Measurements from ENCODE around the gene IPCEF1. TPM values are rescaled to one million over a fixed set of nuclear protein-coding genes. Genes with fewer than 3 reads are reported as not detected.
"Not testable (repeated sequence)": the region's sequence is repeated elsewhere in the genome, so short reads cannot be mapped to it uniquely, and the experiment has no call there.

Gene IPCEF1
- polyA plus RNA-seq, 1 donor (not counting 4 experiments of a cell fraction or from before 2014, with no cell fraction given), result 0.21 TPM

- no peaks in the 10 kb centered on the region for H3K27me3 ChIP-seq (ENCODE audit: control insufficient read depth, extremely low read depth, insufficient read depth, low read length)
- no peak overlapping the region for H2AFZ ChIP-seq (ENCODE audit: control insufficient read depth, low read length)
- no peak overlapping the region for H3K9ac ChIP-seq (ENCODE audit: control insufficient read depth, extremely low read depth, insufficient read depth, low read length)
- H3K4me1 ChIP-seq (ENCODE audit: control insufficient read depth, extremely low read depth, insufficient read depth, low read length), result peaks cover 2% of the 10 kb centered on the region
- no peaks in the 10 kb centered on the region for H3K9me3 ChIP-seq (ENCODE audit: control insufficient read depth, low read depth, low read length)
- no peaks in the 10 kb centered on the region for H3K79me2 ChIP-seq (ENCODE audit: control insufficient read depth, insufficient read depth, low read length)
- FAIRE-seq (no peak), DNase-seq (ENCODE audit: low read depth, low spot score) (no peak)
- no peaks in the 10 kb centered on the region for H3K36me3 ChIP-seq (ENCODE audit: control insufficient read depth in 2 of 2, extremely low read depth in 1 of 2, insufficient read depth in 2 of 2, low read length in 2 of 2)
- H3K4me2 ChIP-seq (ENCODE audit: control insufficient read depth, extremely low read depth, insufficient read depth, low read depth, low read length), result no peak overlapping the region
- H3K9me1 ChIP-seq (ENCODE audit: control insufficient read depth, extremely low read depth, insufficient read depth, low read length), result no peaks in the 10 kb centered on the region
- no peak overlapping the region for H3K4me3 ChIP-seq (ENCODE audit: control insufficient read depth in 2 of 3, extremely low read depth in 1 of 3, insufficient read depth in 2 of 3, low read depth in 1 of 3, low read length in 3 of 3)
- no peak for TF ChIP-seq EZH2 (IDR thresholded peaks at IDR 0.05; ENCODE audit: low read length)
- TF ChIP-seq, protein P1, sequence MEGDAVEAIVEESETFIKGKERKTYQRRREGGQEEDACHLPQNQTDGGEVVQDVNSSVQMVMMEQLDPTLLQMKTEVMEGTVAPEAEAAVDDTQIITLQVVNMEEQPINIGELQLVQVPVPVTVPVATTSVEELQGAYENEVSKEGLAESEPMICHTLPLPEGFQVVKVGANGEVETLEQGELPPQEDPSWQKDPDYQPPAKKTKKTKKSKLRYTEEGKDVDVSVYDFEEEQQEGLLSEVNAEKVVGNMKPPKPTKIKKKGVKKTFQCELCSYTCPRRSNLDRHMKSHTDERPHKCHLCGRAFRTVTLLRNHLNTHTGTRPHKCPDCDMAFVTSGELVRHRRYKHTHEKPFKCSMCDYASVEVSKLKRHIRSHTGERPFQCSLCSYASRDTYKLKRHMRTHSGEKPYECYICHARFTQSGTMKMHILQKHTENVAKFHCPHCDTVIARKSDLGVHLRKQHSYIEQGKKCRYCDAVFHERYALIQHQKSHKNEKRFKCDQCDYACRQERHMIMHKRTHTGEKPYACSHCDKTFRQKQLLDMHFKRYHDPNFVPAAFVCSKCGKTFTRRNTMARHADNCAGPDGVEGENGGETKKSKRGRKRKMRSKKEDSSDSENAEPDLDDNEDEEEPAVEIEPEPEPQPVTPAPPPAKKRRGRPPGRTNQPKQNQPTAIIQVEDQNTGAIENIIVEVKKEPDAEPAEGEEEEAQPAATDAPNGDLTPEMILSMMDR (optimal IDR thresholded peaks at IDR 0.05 in 1 of 3, IDR thresholded peaks at IDR 0.05 in 1 of 3, conservative IDR thresholded peaks at IDR 0.05 in 1 of 3; ENCODE audit: extremely low read depth in 1 of 3, insufficient read depth in 2 of 3, low read length in 3 of 3), result no peak
- dilution Hi-C loops (cut with MboI; ENCODE audit: extremely low pct_ligation_motif_present, low sequenced_read_pairs), result no loop called here
- no peak overlapping the region for H3K27ac ChIP-seq (ENCODE audit: control insufficient read depth, insufficient read depth, low read length)
- no peaks in the 10 kb centered on the region for H4K20me1 ChIP-seq (ENCODE audit: control insufficient read depth, extremely low read depth, insufficient read depth, low read length)
These were observed 49.9 kb downstream of the IPCEF1 start for GRCh38 chr6:154306696-154307095.

GRCh38 chr6:154304191-154304590 is 52.4 kb downstream of the IPCEF1 start:
- Histone ChIP-seq H3K9me1 (ENCODE audit: control insufficient read depth, extremely low read depth, insufficient read depth, low read length) (no peaks in the 10 kb centered on the region), H3K9me3 (ENCODE audit: control insufficient read depth, low read depth, low read length) (no peaks in the 10 kb centered on the region), H3K79me2 (ENCODE audit: control insufficient read depth, insufficient read depth, low read length) (no peaks in the 10 kb centered on the region), H2AFZ (ENCODE audit: control insufficient read depth, low read length) (no peak overlapping the region), H3K4me2 (ENCODE audit: control insufficient read depth, extremely low read depth, insufficient read depth, low read depth, low read length) (no peak overlapping the region), H3K9ac (ENCODE audit: control insufficient read depth, extremely low read depth, insufficient read depth, low read length) (no peak overlapping the region), H3K36me3 (ENCODE audit: control insufficient read depth in 2 of 2, extremely low read depth in 1 of 2, insufficient read depth in 2 of 2, low read length in 2 of 2) (no peaks in the 10 kb centered on the region), H3K4me1 (ENCODE audit: control insufficient read depth, extremely low read depth, insufficient read depth, low read length) (peaks cover 2% of the 10 kb centered on the region), H3K4me3 (ENCODE audit: control insufficient read depth in 2 of 3, extremely low read depth in 1 of 3, insufficient read depth in 2 of 3, low read depth in 1 of 3, low read length in 3 of 3) (no peak overlapping the region), H3K27me3 (ENCODE audit: control insufficient read depth, extremely low read depth, insufficient read depth, low read length) (no peaks in the 10 kb centered on the region), H4K20me1 (ENCODE audit: control insufficient read depth, extremely low read depth, insufficient read depth, low read length) (no peaks in the 10 kb centered on the region), H3K27ac (ENCODE audit: control insufficient read depth, insufficient read depth, low read length) (no peak overlapping the region)
- FAIRE-seq, result no peak
- no peak for DNase-seq (ENCODE audit: low read depth, low spot score)
- dilution Hi-C loops (cut with MboI; ENCODE audit: extremely low pct_ligation_motif_present, low sequenced_read_pairs), result no loop called here
- TF ChIP-seq EZH2 (IDR thresholded peaks at IDR 0.05; ENCODE audit: low read length), result no peak
- TF ChIP-seq, protein P1 (optimal IDR thresholded peaks at IDR 0.05 in 1 of 3, IDR thresholded peaks at IDR 0.05 in 1 of 3, conservative IDR thresholded peaks at IDR 0.05 in 1 of 3; ENCODE audit: extremely low read depth in 1 of 3, insufficient read depth in 2 of 3, low read length in 3 of 3), result no peak

DNA sequence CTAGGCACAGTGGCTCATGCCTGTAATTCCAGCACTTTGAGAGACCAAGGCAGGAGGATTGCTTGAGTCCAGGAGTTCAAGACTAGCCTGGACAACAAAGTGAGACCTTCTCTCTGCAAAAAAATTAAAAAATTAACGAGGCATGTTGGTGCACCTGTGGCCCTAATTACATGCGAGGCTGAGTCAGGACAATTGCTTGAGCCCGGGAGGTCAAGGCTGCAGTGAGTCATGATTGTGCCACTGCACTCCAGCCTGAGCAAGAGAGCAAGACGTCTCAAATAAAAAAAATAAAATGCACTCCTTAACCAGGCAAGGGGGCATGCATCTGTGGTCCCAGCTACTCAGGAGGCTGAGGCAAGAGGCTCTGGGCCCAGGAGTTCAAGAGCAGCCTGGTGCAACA is 53.0 kb downstream of the IPCEF1 start:
- H3K9ac ChIP-seq (ENCODE audit: control insufficient read depth, extremely low read depth, insufficient read depth, low read length); H3K79me2 ChIP-seq (ENCODE audit: control insufficient read depth, insufficient read depth, low read length); H3K4me1 ChIP-seq (ENCODE audit: control insufficient read depth, extremely low read depth, insufficient read depth, low read length); H3K9me3 ChIP-seq (ENCODE audit: control insufficient read depth, low read depth, low read length); H3K27me3 ChIP-seq (ENCODE audit: control insufficient read depth, extremely low read depth, insufficient read depth, low read length); H4K20me1 ChIP-seq (ENCODE audit: control insufficient read depth, extremely low read depth, insufficient read depth, low read length); H3K27ac ChIP-seq (ENCODE audit: control insufficient read depth, insufficient read depth, low read length); H3K36me3 ChIP-seq (ENCODE audit: control insufficient read depth in 2 of 2, extremely low read depth in 1 of 2, insufficient read depth in 2 of 2, low read length in 2 of 2); DNase-seq (ENCODE audit: low read depth, low spot score); H3K9me1 ChIP-seq (ENCODE audit: control insufficient read depth, extremely low read depth, insufficient read depth, low read length); FAIRE-seq; dilution Hi-C loops (cut with MboI; ENCODE audit: extremely low pct_ligation_motif_present, low sequenced_read_pairs); H3K4me3 ChIP-seq (ENCODE audit: control insufficient read depth in 2 of 3, extremely low read depth in 1 of 3, insufficient read depth in 2 of 3, low read depth in 1 of 3, low read length in 3 of 3); H2AFZ ChIP-seq (ENCODE audit: control insufficient read depth, low read length); H3K4me2 ChIP-seq (ENCODE audit: control insufficient read depth, extremely low read depth, insufficient read depth, low read depth, low read length): not testable (repeated sequence)

Data from keratinocyte (primary cell).